Trophoblast cell (in vitro differentiated cells and primary cell): ENCODE measurements around the gene FAM118B.

Experiments used
- DNase-seq, 2 donors: peaks; one replicate each; pipeline ENCODE4 v3.0.0-alpha.2; 2016
- H2AFZ ChIP-seq: 2 replicates; pipeline ENCODE4 v1.6.1; 2013; ENCODE audit warnings: low read length, moderate library complexity, mild to moderate bottlenecking; ENCODE audit not compliant: insufficient read depth, poor library complexity
- H2AK5ac ChIP-seq: 2 replicates; pipeline ENCODE4 v1.6.1; 2013; ENCODE audit warnings: mild to moderate bottlenecking, low read length
- H2BK120ac ChIP-seq: 2 replicates; pipeline ENCODE4 v1.6.1; 2013; ENCODE audit warnings: low read length, mild to moderate bottlenecking, moderate library complexity; ENCODE audit not compliant: insufficient read depth, poor library complexity
- H2BK12ac ChIP-seq: 2 replicates; pipeline ENCODE4 v1.6.1; 2013; ENCODE audit warnings: mild to moderate bottlenecking, low read length, moderate library complexity
- H2BK5ac ChIP-seq: 2 replicates; pipeline ENCODE4 v1.6.1; 2013; ENCODE audit warnings: low read length, low read depth, moderate library complexity, mild to moderate bottlenecking; ENCODE audit not compliant: poor library complexity
- H3K14ac ChIP-seq: 2 replicates; pipeline ENCODE4 v1.6.1; 2013; ENCODE audit warnings: mild to moderate bottlenecking, low read length
- H3K18ac ChIP-seq: 2 replicates; pipeline ENCODE4 v1.6.1; 2013; ENCODE audit warnings: mild to moderate bottlenecking, low read length
- H3K23ac ChIP-seq: 2 replicates; pipeline ENCODE4 v1.6.1; 2013; ENCODE audit warnings: low read length
- H3K27ac ChIP-seq: 2 replicates; pipeline ENCODE4 v1.5.1; 2013; ENCODE audit warnings: low read depth, mild to moderate bottlenecking, inconsistent platforms, low read length, moderate library complexity
- H3K27me3 ChIP-seq: 2 replicates; pipeline ENCODE4 v1.6.1; 2013; ENCODE audit warnings: inconsistent platforms, mild to moderate bottlenecking, low read length, moderate library complexity; ENCODE audit not compliant: insufficient read depth
- H3K36me3 ChIP-seq, 2 experiments: 1 replicate in 1 of 2; 2 replicates in 1 of 2; pipeline ENCODE4 v1.6.1; 2013; ENCODE audit warnings: low read length in 2 of 2, mild to moderate bottlenecking in 2 of 2, moderate library complexity in 1 of 2; ENCODE audit not compliant: insufficient read depth in 2 of 2, control insufficient read depth in 1 of 2
- H3K4ac ChIP-seq: 2 replicates; pipeline ENCODE4 v1.6.1; 2013; ENCODE audit warnings: low read depth, mild to moderate bottlenecking, low read length, moderate library complexity
- H3K4me1 ChIP-seq, 2 experiments: 1 replicate in 1 of 2; 2 replicates in 1 of 2; pipeline ENCODE4 v1.6.1; 2013; ENCODE audit warnings: low read length in 2 of 2, mild to moderate bottlenecking in 2 of 2, moderate library complexity in 1 of 2; ENCODE audit not compliant: insufficient read depth in 2 of 2, control insufficient read depth in 1 of 2
- H3K4me2 ChIP-seq: 2 replicates; pipeline ENCODE4 v1.6.1; 2013; ENCODE audit warnings: inconsistent platforms, mild to moderate bottlenecking, low read length, moderate library complexity
- H3K4me3 ChIP-seq: 2 replicates; pipeline ENCODE4 v1.5.1; 2013; ENCODE audit warnings: mild to moderate bottlenecking, low read depth, low read length, inconsistent platforms
- H3K79me1 ChIP-seq: one replicate; pipeline ENCODE4 v1.6.1; 2013; ENCODE audit warnings: low read length
- H3K79me2 ChIP-seq: 2 replicates; pipeline ENCODE4 v1.6.1; 2013; ENCODE audit warnings: low read length, mild to moderate bottlenecking; ENCODE audit not compliant: control insufficient read depth, insufficient read depth, poor library complexity
- H3K9ac ChIP-seq: 2 replicates; pipeline ENCODE4 v1.6.1; 2013; ENCODE audit warnings: mild to moderate bottlenecking, low read length
- H3K9me3 ChIP-seq: 2 replicates; pipeline ENCODE4 v1.6.1; 2013; ENCODE audit warnings: low read depth, mild to moderate bottlenecking, control low read depth, inconsistent platforms, low read length; ENCODE audit not compliant: insufficient read depth
- H4K12ac ChIP-seq: 2 replicates; pipeline ENCODE4 v1.6.1; 2013; ENCODE audit warnings: low read depth, mild to moderate bottlenecking, low read length, moderate library complexity
- H4K8ac ChIP-seq: 2 replicates; pipeline ENCODE4 v1.6.1; 2013; ENCODE audit warnings: low read depth, mild to moderate bottlenecking, low read length, moderate library complexity
- H4K91ac ChIP-seq: one replicate; pipeline ENCODE4 v1.6.1; 2013; ENCODE audit warnings: low read depth, mild to moderate bottlenecking, low read length, moderate library complexity
- WGBS: extraction: QIAGEN DNeasy Blood & Tissue Kit; methylation state at CpG from one replicate; pipeline ENCODE4 v1.1.7; 2013; ENCODE audit warnings: missing lambda C conversion rate; ENCODE audit not compliant: insufficient read length, insufficient coverage; ENCODE audit errors: extremely low coverage; 5-methylcytosine and 5-hydroxymethylcytosine counted together

The FAM118B gene

GRCh38 chr11:126297004-126297403 is 85.4 kb downstream of the FAM118B start:
- Histone ChIP-seq H2AFZ (no peak overlapping the region), H3K27me3 (no peaks in the 10 kb centered on the region), H3K36me3 (peaks cover 12 to 19% of the 10 kb centered on the region in 2 experiments), H3K4me3 (no peak overlapping the region), H2BK12ac (no peak overlapping the region), H2BK120ac (no peak overlapping the region), H3K4me2 (no peak overlapping the region), H3K4me1 (no peaks in the 10 kb centered on the region), H2BK5ac (no peak overlapping the region), H3K27ac (no peak overlapping the region), H3K4ac (no peak overlapping the region), H3K9me3 (no peaks in the 10 kb centered on the region), H3K79me1 (no peaks in the 10 kb centered on the region), H4K8ac (no peak overlapping the region), H3K18ac (no peak overlapping the region), H3K9ac (no peak overlapping the region), H4K12ac (no peak overlapping the region), H2AK5ac (no peak overlapping the region), H4K91ac (no peak overlapping the region), H3K14ac (no peak overlapping the region), H3K23ac (no peak overlapping the region), H3K79me2 (no peaks in the 10 kb centered on the region)
- DNase-seq: no peak
- WGBS: no CpG with 5 or more reads among the region's 2 CpGs

- Histone ChIP-seq H4K8ac (peak within 1 kb of the TSS; percentile 93), H3K18ac (peak within 1 kb of the TSS; percentile 92), H3K79me2 (peaks cover 4% of the 10 kb centered on the region), H2AK5ac (no peak within 1 kb of the TSS), H3K14ac (peak within 1 kb of the TSS; percentile 76), H4K12ac (peak within 1 kb of the TSS; percentile 91), H3K23ac (no peak within 1 kb of the TSS), H3K4me2 (peak within 1 kb of the TSS; percentile 61), H2BK120ac (peak within 1 kb of the TSS; percentile 71), H3K4ac (peak within 1 kb of the TSS; percentile 46), H3K27me3 (no peaks in the 10 kb centered on the region), H3K9ac (peak within 1 kb of the TSS; percentile 78), H3K4me1 (peaks cover 0 to 4% of the 10 kb centered on the region in 2 experiments), H3K27ac (peak within 1 kb of the TSS; percentile 50), H3K4me3 (peak within 1 kb of the TSS; percentile 75), H2BK12ac (no peak within 1 kb of the TSS), H2BK5ac (peak within 1 kb of the TSS; percentile 55), H2AFZ (peak within 1 kb of the TSS; percentile 93), H3K36me3 (peaks cover 0 to 2% of the 10 kb centered on the region in 2 experiments), H3K9me3 (no peaks in the 10 kb centered on the region), H4K91ac (peak within 1 kb of the TSS; percentile 78), H3K79me1 (peaks cover 5% of the 10 kb centered on the region)
- WGBS: no CpG with 5 or more reads among the region's 61 CpGs
- DNase-seq: peak; percentile 95 to 96
Observed at GRCh38 chr11:126303623-126304456, 92.3 kb downstream of the FAM118B start, which contains the start of gene DCPS. Gene DCPS, plus strand, starts transcription at chr11:126304060. Its CDS starts 21 bp downstream, at chr11:126304081.

- no peak overlapping the region for H4K12ac ChIP-seq
- no peak overlapping the region for H3K14ac ChIP-seq
- H3K9me3 ChIP-seq: no peaks in the 10 kb centered on the region
- no peak overlapping the region for H2BK5ac ChIP-seq
- H3K36me3 ChIP-seq: peaks cover 0 to 2% of the 10 kb centered on the region in 2 experiments
- no peak overlapping the region for H3K4me3 ChIP-seq
- peaks cover 5% of the 10 kb centered on the region for H3K79me1 ChIP-seq
- H3K23ac ChIP-seq: no peak overlapping the region
- no peak for DNase-seq
- no peak overlapping the region for H2BK12ac ChIP-seq
- H3K79me2 ChIP-seq: peaks cover 4% of the 10 kb centered on the region
- H2AK5ac ChIP-seq: no peak overlapping the region
- no peak overlapping the region for H3K4ac ChIP-seq
- peaks cover 0 to 4% of the 10 kb centered on the region in 2 experiments for H3K4me1 ChIP-seq
- H4K8ac ChIP-seq: no peak overlapping the region
- no peak overlapping the region for H4K91ac ChIP-seq
- H2AFZ ChIP-seq: peak overlapping the region; percentile 93
- H3K4me2 ChIP-seq: peak overlapping the region; percentile 61
- H3K27me3 ChIP-seq: no peaks in the 10 kb centered on the region
- H3K18ac ChIP-seq: no peak overlapping the region
- no CpG with 5 or more reads among the region's 12 CpGs for WGBS
- no peak overlapping the region for H3K9ac ChIP-seq
- H3K27ac ChIP-seq: no peak overlapping the region
- no peak overlapping the region for H2BK120ac ChIP-seq
Observed at GRCh38 chr11:126304457-126305075, 93.0 kb downstream of the FAM118B start.

- H4K12ac ChIP-seq: no peak overlapping the region
- peaks cover 0 to 2% of the 10 kb centered on the region in 2 experiments for H3K36me3 ChIP-seq
- peaks cover 0 to 4% of the 10 kb centered on the region in 2 experiments for H3K4me1 ChIP-seq
- no peak overlapping the region for H3K4me3 ChIP-seq
- no peak overlapping the region for H2AK5ac ChIP-seq
- H3K23ac ChIP-seq: no peak overlapping the region
- H3K4ac ChIP-seq: no peak overlapping the region
- H3K79me2 ChIP-seq: peaks cover 4% of the 10 kb centered on the region
- H3K9me3 ChIP-seq: no peaks in the 10 kb centered on the region
- no CpG with 5 or more reads among the region's 4 CpGs for WGBS
- no peak overlapping the region for H3K18ac ChIP-seq
- H3K27ac ChIP-seq: no peak overlapping the region
- no peak overlapping the region for H4K91ac ChIP-seq
- no peak overlapping the region for H3K4me2 ChIP-seq
- no peak overlapping the region for H3K9ac ChIP-seq
- H3K27me3 ChIP-seq: no peaks in the 10 kb centered on the region
- H3K14ac ChIP-seq: no peak overlapping the region
- no peak overlapping the region for H4K8ac ChIP-seq
- no peak overlapping the region for H2BK5ac ChIP-seq
- H2BK12ac ChIP-seq: no peak overlapping the region
- DNase-seq: no peak
- no peak overlapping the region for H2AFZ ChIP-seq
- H3K79me1 ChIP-seq: peaks cover 5% of the 10 kb centered on the region
- H2BK120ac ChIP-seq: no peak overlapping the region
Observed at GRCh38 chr11:126305699-126306098, 94.1 kb downstream of the FAM118B start.
